H9 (cell line): ENCODE data around the gene ANKRD55. TPM values are rescaled to one million over a fixed set of nuclear protein-coding genes. Genes with fewer than 3 reads are reported as not detected.

Source experiments
- DNase-seq: peaks from one replicate; pipeline ENCODE4 v3.0.0-alpha.2; 2017
- H2AFZ ChIP-seq: one replicate; pipeline ENCODE4 v1.6.1; 2013; ENCODE audit warnings: mild to moderate bottlenecking, low read length, control low read depth, moderate library complexity
- H2AK5ac ChIP-seq: 2 replicates; pipeline ENCODE4 v1.6.1; 2013; ENCODE audit warnings: low read length, control low read depth, mixed read lengths; ENCODE audit not compliant: insufficient read length
- H2BK120ac ChIP-seq: one replicate; pipeline ENCODE4 v1.6.1; 2013; ENCODE audit warnings: low read depth, mild to moderate bottlenecking, low read length, control low read depth, inconsistent platforms; ENCODE audit not compliant: poor library complexity, severe bottlenecking
- H2BK12ac ChIP-seq: 2 replicates; pipeline ENCODE4 v1.6.1; 2013; ENCODE audit warnings: low read length, control low read depth, mixed read lengths, low read depth; ENCODE audit not compliant: insufficient read length
- H2BK15ac ChIP-seq: 2 replicates; pipeline ENCODE4 v1.6.1; 2013; ENCODE audit warnings: low read depth, low read length, control low read depth
- H2BK20ac ChIP-seq: one replicate; pipeline ENCODE4 v1.6.1; 2013; ENCODE audit warnings: low read depth, mild to moderate bottlenecking, low read length, control low read depth, inconsistent platforms; ENCODE audit not compliant: poor library complexity, severe bottlenecking
- H2BK5ac ChIP-seq: 2 replicates; pipeline ENCODE4 v1.6.1; 2013; ENCODE audit warnings: low read length, control low read depth, mixed read lengths; ENCODE audit not compliant: insufficient read length
- H3K14ac ChIP-seq: 2 replicates; pipeline ENCODE4 v1.6.1; 2013; ENCODE audit warnings: low read length, control low read depth; ENCODE audit not compliant: insufficient read depth
- H3K18ac ChIP-seq: 2 replicates; pipeline ENCODE4 v1.6.1; 2013; ENCODE audit warnings: low read depth, mild to moderate bottlenecking, mixed read lengths, low read length, control low read depth; ENCODE audit not compliant: insufficient read length
- H3K23ac ChIP-seq: 2 replicates; pipeline ENCODE4 v1.6.1; 2013; ENCODE audit warnings: low read length, control low read depth, mixed read lengths, low read depth; ENCODE audit not compliant: insufficient read length
- H3K23me2 ChIP-seq: 2 replicates; pipeline ENCODE4 v1.6.1; 2013; ENCODE audit warnings: low read depth, mild to moderate bottlenecking, mixed read lengths, low read length, control low read depth; ENCODE audit not compliant: insufficient read length, poor library complexity, severe bottlenecking
- H3K27ac ChIP-seq: 2 replicates; pipeline ENCODE4 v1.5.1; 2013; ENCODE audit warnings: low read length, control low read depth, mixed read lengths, low read depth; ENCODE audit not compliant: insufficient read length
- H3K27me3 ChIP-seq: 2 replicates; pipeline ENCODE4 v1.6.1; 2013; ENCODE audit warnings: low read length, control low read depth, inconsistent platforms; ENCODE audit not compliant: insufficient read depth
- H3K4ac ChIP-seq: 2 replicates; pipeline ENCODE4 v1.6.1; 2013; ENCODE audit warnings: low read depth, mild to moderate bottlenecking, control low read depth, inconsistent platforms, low read length, moderate library complexity
- H3K4me1 ChIP-seq: 2 replicates; pipeline ENCODE4 v1.6.1; 2013; ENCODE audit warnings: low read length, control low read depth, inconsistent platforms; ENCODE audit not compliant: insufficient read depth
- H3K4me2 ChIP-seq: 2 replicates; pipeline ENCODE4 v1.6.1; 2013; ENCODE audit warnings: low read length, control low read depth, mixed read lengths; ENCODE audit not compliant: insufficient read length, insufficient read depth
- H3K56ac ChIP-seq: 2 replicates; pipeline ENCODE4 v1.6.1; 2013; ENCODE audit warnings: low read depth, mild to moderate bottlenecking, mixed read lengths, low read length, control low read depth; ENCODE audit not compliant: insufficient read length
- H3K79me1 ChIP-seq: 2 replicates; pipeline ENCODE4 v1.6.1; 2013; ENCODE audit warnings: low read depth, mild to moderate bottlenecking, moderate library complexity, low read length, control low read depth, inconsistent platforms; ENCODE audit not compliant: insufficient read depth, poor library complexity, severe bottlenecking
- H3K79me2 ChIP-seq: 2 replicates; pipeline ENCODE4 v1.6.1; 2013; ENCODE audit warnings: low read length, control low read depth, inconsistent platforms; ENCODE audit not compliant: insufficient read depth
- H3K9ac ChIP-seq: 2 replicates; pipeline ENCODE4 v1.6.1; 2013; ENCODE audit warnings: low read length, control low read depth, mixed read lengths; ENCODE audit not compliant: insufficient read length; ENCODE audit errors: extremely low read depth
- H3K9me3 ChIP-seq: one replicate; pipeline ENCODE4 v1.6.1; 2013; ENCODE audit warnings: low read depth, low read length, inconsistent platforms; ENCODE audit not compliant: control insufficient read depth
- H3T11ph ChIP-seq: one replicate; pipeline ENCODE4 v1.6.1; 2013; ENCODE audit warnings: mild to moderate bottlenecking, low read length, control low read depth, inconsistent platforms
- H4K20me1 ChIP-seq: one replicate; pipeline ENCODE4 v1.6.1; 2013; ENCODE audit not compliant: control insufficient read depth, insufficient read length, insufficient read depth
- H4K5ac ChIP-seq: 2 replicates; pipeline ENCODE4 v1.6.1; 2013; ENCODE audit warnings: low read depth, mild to moderate bottlenecking, mixed read lengths, low read length, control low read depth; ENCODE audit not compliant: insufficient read length
- H4K8ac ChIP-seq: replicated peaks from 2 replicates; pipeline ENCODE4 v1.6.1; 2013; ENCODE audit warnings: low read length, control low read depth, mixed read lengths, low read depth; ENCODE audit not compliant: insufficient read length
- H4K91ac ChIP-seq: 2 replicates; pipeline ENCODE4 v1.6.1; 2013; ENCODE audit warnings: low read depth, mild to moderate bottlenecking, moderate library complexity, mixed read lengths, low read length, control low read depth; ENCODE audit not compliant: insufficient read length
- H3K27ac Mint-ChIP-seq, 3 experiments: 2 replicates in 2 of 3; 3 replicates in 1 of 3; pipeline ENCODE4 v1.8.0; 2020 to 2021; ENCODE audit warnings: mixed read lengths in 3 of 3, mild to moderate bottlenecking in 1 of 3, moderate library complexity in 1 of 3
- H3K27me3 Mint-ChIP-seq: 2 replicates; pipeline ENCODE4 v1.8.0; 2021; ENCODE audit warnings: low read depth, mild to moderate bottlenecking, moderate library complexity, mixed read lengths
- H3K36me3 Mint-ChIP-seq, 3 experiments: 2 replicates in 2 of 3; 3 replicates in 1 of 3; pipeline ENCODE4 v1.8.0; 2020 to 2021; ENCODE audit warnings: low read depth in 3 of 3, mixed read lengths in 3 of 3; ENCODE audit not compliant: insufficient read depth in 1 of 3
- H3K4me1 Mint-ChIP-seq, 2 experiments: 2 replicates each; pipeline ENCODE4 v1.8.0; 2020; ENCODE audit warnings: mixed read lengths in 2 of 2
- H3K4me3 Mint-ChIP-seq, 2 experiments: 2 replicates in 1 of 2; 3 replicates in 1 of 2; pipeline ENCODE4 v1.8.0; 2020 to 2021; ENCODE audit warnings: mild to moderate bottlenecking in 2 of 2, mixed read lengths in 2 of 2, moderate library complexity in 1 of 2
- H3K9me3 Mint-ChIP-seq, 2 experiments: 2 replicates in 1 of 2; 3 replicates in 1 of 2; pipeline ENCODE4 v1.8.0; 2020; ENCODE audit warnings: mild to moderate bottlenecking in 2 of 2, mixed read lengths in 2 of 2, moderate library complexity in 1 of 2
- CTCF ChIP-seq: fragments of 200-600 bp; sonication (generic); conservative IDR thresholded peaks from 3 replicates; pipeline ENCODE4 v1.8.0; 2021; ENCODE audit warnings: antibody characterized with exemption, mild to moderate bottlenecking
- WGBS: extraction: QIAGEN DNeasy Blood & Tissue Kit; methylation state at CpG from one replicate; pipeline ENCODE4 v1.1.7; 2013; ENCODE audit warnings: missing lambda C conversion rate, low lambda C conversion rate, mixed read lengths; ENCODE audit not compliant: insufficient read length; ENCODE audit errors: extremely low coverage; 5-methylcytosine and 5-hydroxymethylcytosine counted together
- total RNA-seq: library from RNA; stranded (reverse); gene quantifications from 2 replicates; pipeline ENCODE4 v1.2.1, GENCODE V29; 2021

The ANKRD55 gene
- total RNA-seq, 1 experiment from 2014 or later, result not detected

GRCh38 chr5:56128113-56128512 lies 105.0 kb downstream of the ANKRD55 start:
- Histone ChIP-seq H2BK20ac (no peak overlapping the region), H3K27ac (no peak overlapping the region), H4K91ac (no peak overlapping the region), H4K20me1 (no peaks in the 10 kb centered on the region), H2BK15ac (no peak overlapping the region), H4K5ac (no peak overlapping the region), H3K56ac (no peak overlapping the region), H2BK120ac (no peak overlapping the region), H3K79me2 (no peaks in the 10 kb centered on the region), H3K27me3 (no peaks in the 10 kb centered on the region), H3K18ac (no peak overlapping the region), H3K14ac (no peak overlapping the region), H2AK5ac (no peak overlapping the region), H3K79me1 (no peaks in the 10 kb centered on the region), H3K4me2 (no peak overlapping the region), H3K23ac (no peak overlapping the region), H2BK12ac (no peak overlapping the region), H3T11ph (no peak overlapping the region), H2AFZ (no peak overlapping the region), H3K23me2 (no peaks in the 10 kb centered on the region), H3K4ac (no peak overlapping the region), H3K9ac (no peak overlapping the region), H2BK5ac (no peak overlapping the region), H4K8ac (no peak overlapping the region), H3K9me3 (no peaks in the 10 kb centered on the region), H3K4me1 (no peaks in the 10 kb centered on the region; the same call in 1 of the 2 replicates)
- no peak overlapping the region for H3K4me3 Mint-ChIP-seq
- no peaks in the 10 kb centered on the region for H3K36me3 Mint-ChIP-seq
- DNase-seq, result no peak
- peaks cover 8 to 10% of the 10 kb centered on the region in 2 experiments for H3K4me1 Mint-ChIP-seq
- no peaks in the 10 kb centered on the region; a peak in 1 of 5 replicates for H3K9me3 Mint-ChIP-seq
- no peak overlapping the region; a peak in 1 of 7 replicates for H3K27ac Mint-ChIP-seq
- no peaks in the 10 kb centered on the region; the same call in 1 of the 2 replicates for H3K27me3 Mint-ChIP-seq
- no CpG with 5 or more reads among the region's 3 CpGs for WGBS
- no peak for TF ChIP-seq CTCF
